Neural cell (in vitro differentiated cells): Measurements from ENCODE around the gene PRKCE. TPM values are rescaled to one million over a fixed set of nuclear protein-coding genes. Genes with fewer than 3 reads are reported as not detected.

Source experiments
- H2AFZ ChIP-seq: fragments of 200-600, 300-800 bp; sonication (generic), shearing (Covaris generic); 2 replicates; pipeline ENCODE4 v1.6.0; 2014; ENCODE audit warnings: low read depth, mild to moderate bottlenecking, antibody characterized with exemption, low read length, moderate library complexity
- H3F3A ChIP-seq: fragments of 200-600 bp; shearing (Covaris generic); 2 replicates; pipeline ENCODE4 v1.6.1; 2016; ENCODE audit warnings: mild to moderate bottlenecking, moderate library complexity, mixed read lengths, antibody characterized with exemption, low read length; ENCODE audit not compliant: insufficient read depth, poor library complexity, severe bottlenecking
- H3K27ac ChIP-seq: fragments of 200-600, 300-800 bp; sonication (generic), shearing (Covaris generic); 2 replicates; pipeline ENCODE4 v1.5.1; 2014; ENCODE audit warnings: mild to moderate bottlenecking, low read length, moderate library complexity
- H3K27me3 ChIP-seq: fragments of 300-800, 200-600 bp; sonication (generic), shearing (Covaris generic); 2 replicates; pipeline ENCODE4 v1.6.0; 2014; ENCODE audit warnings: mild to moderate bottlenecking, low read depth, low read length, moderate library complexity; ENCODE audit not compliant: insufficient read depth
- H3K36me3 ChIP-seq: fragments of 300-800, 200-600 bp; sonication (generic), shearing (Covaris generic); 2 replicates; pipeline ENCODE4 v1.5.1; 2014; ENCODE audit warnings: mild to moderate bottlenecking, antibody characterized with exemption, low read length, moderate library complexity; ENCODE audit not compliant: insufficient read depth
- H3K4me2 ChIP-seq: fragments of 300-800, 200-600 bp; sonication (generic), shearing (Covaris generic); 2 replicates; pipeline ENCODE4 v1.6.0; 2014; ENCODE audit warnings: mild to moderate bottlenecking, low read length
- H3K4me3 ChIP-seq: fragments of 300-800, 200-600 bp; sonication (generic), shearing (Covaris generic); 2 replicates; pipeline ENCODE4 v1.5.1; 2014; ENCODE audit warnings: mild to moderate bottlenecking, low read length, moderate library complexity
- H3K79me2 ChIP-seq: fragments of 200-600 bp; shearing (Covaris generic); replicated peaks from 2 replicates; pipeline ENCODE4 v1.6.0; 2014; ENCODE audit warnings: mild to moderate bottlenecking, low read length, moderate library complexity; ENCODE audit not compliant: insufficient read depth
- H3K9ac ChIP-seq: fragments of 300-800, 200-600 bp; sonication (generic), shearing (Covaris generic); 2 replicates; pipeline ENCODE4 v1.6.1; 2016; ENCODE audit warnings: mild to moderate bottlenecking, low read length, mixed read lengths
- H3K9me2 ChIP-seq: fragments of 200-600 bp; shearing (Covaris generic); 2 replicates; pipeline ENCODE4 v1.6.1; 2016; ENCODE audit warnings: mild to moderate bottlenecking, low read length, mixed read lengths; ENCODE audit not compliant: insufficient read depth
- H3K9me3 ChIP-seq: fragments of 200-600, 300-800 bp; sonication (generic), shearing (Covaris generic); 2 replicates; pipeline ENCODE4 v1.6.1; 2016; ENCODE audit warnings: mild to moderate bottlenecking, mixed run types, low read length, moderate library complexity, mixed read lengths
- H4K20me1 ChIP-seq: fragments of 200-600 bp; shearing (Covaris generic); 2 replicates; pipeline ENCODE4 v1.6.1; 2016; ENCODE audit warnings: mild to moderate bottlenecking, mixed run types; ENCODE audit not compliant: insufficient read depth
- EP300 ChIP-seq: fragments of 450-650 bp; conservative IDR thresholded peaks from 2 replicates; pipeline ENCODE4 v1.6.1; 2014; ENCODE audit warnings: antibody characterized with exemption, mild to moderate bottlenecking, moderate library complexity; ENCODE audit not compliant: poor library complexity, severe bottlenecking
- EZH2 ChIP-seq: fragments of 200-600, 300-800 bp; shearing (Covaris generic), sonication (generic); IDR thresholded peaks from 2 replicates; pipeline ENCODE4 v1.6.1; 2014; ENCODE audit warnings: antibody characterized with exemption, low read length, borderline replicate concordance, mild to moderate bottlenecking; ENCODE audit not compliant: insufficient read depth, poor library complexity, severe bottlenecking
- MXI1 ChIP-seq: fragments of 450-650 bp; conservative IDR thresholded peaks from 2 replicates; pipeline ENCODE4 v1.6.1; 2014; ENCODE audit warnings: antibody characterized with exemption, mild to moderate bottlenecking; ENCODE audit not compliant: poor library complexity, severe bottlenecking
- POLR2AphosphoS5 ChIP-seq: IDR thresholded peaks from 2 replicates; pipeline ENCODE4 v1.6.1; 2012
- RAD21 ChIP-seq: fragments of 450-650 bp; conservative IDR thresholded peaks from 2 replicates; pipeline ENCODE4 v1.6.1; 2014; ENCODE audit warnings: antibody characterized with exemption, mild to moderate bottlenecking, moderate library complexity
- SMC3 ChIP-seq: fragments of 450-650 bp; conservative IDR thresholded peaks from 2 replicates; pipeline ENCODE4 v1.6.1; 2014; ENCODE audit warnings: antibody characterized with exemption, mild to moderate bottlenecking, moderate library complexity; ENCODE audit not compliant: poor library complexity
- TAF1 ChIP-seq: IDR thresholded peaks from 2 replicates; pipeline ENCODE4 v1.6.1; 2012; ENCODE audit warnings: low read depth
- polyA plus RNA-seq: library from polyadenylated mRNA; depleted of rRNA; stranded (reverse); fragments of >200 nt; gene quantifications from 2 replicates; pipeline ENCODE4 v1.2.3, GENCODE V29; 2014
- TF ChIP-seq, protein P1 (sequence below): fragments of 450-650 bp; IDR thresholded peaks from 2 replicates; pipeline ENCODE4 v1.5.1; 2014; ENCODE audit warnings: antibody characterized with exemption, mild to moderate bottlenecking, moderate library complexity; ENCODE audit not compliant: poor library complexity, severe bottlenecking
- TF ChIP-seq, protein P2 (sequence below): IDR thresholded peaks from 2 replicates; pipeline ENCODE4 v1.6.1; 2012; ENCODE audit warnings: borderline replicate concordance

The PRKCE gene
- polyA plus RNA-seq, 1 donor from 2014 or later: 5.4 TPM

DNA sequence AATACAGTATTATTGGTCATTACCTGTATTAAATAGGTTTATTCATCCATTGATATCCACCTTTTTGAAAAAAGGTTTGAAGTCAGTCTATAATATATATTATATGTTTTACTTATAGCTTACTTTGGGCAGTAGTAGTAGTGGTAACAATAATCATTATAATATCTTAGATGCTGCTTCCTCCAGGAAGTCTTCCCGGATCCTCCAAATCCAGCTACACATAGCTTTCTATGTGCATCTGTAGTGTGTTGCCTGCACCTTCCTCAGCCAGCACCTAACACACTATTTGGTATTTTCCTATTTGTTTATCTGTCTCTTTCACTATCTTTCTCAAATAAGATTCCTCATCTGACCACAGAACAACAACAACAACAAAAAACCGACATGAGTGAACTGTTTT, 81.0 kb downstream of the PRKCE start:
- no peaks in the 10 kb centered on the region for H3F3A ChIP-seq
- H3K36me3 ChIP-seq: no peaks in the 10 kb centered on the region
- H2AFZ ChIP-seq: no peak overlapping the region
- H4K20me1 ChIP-seq: no peaks in the 10 kb centered on the region
- no peak overlapping the region for H3K4me2 ChIP-seq
- no peaks in the 10 kb centered on the region for H3K9me2 ChIP-seq
- H3K4me3 ChIP-seq: no peak overlapping the region
- H3K9me3 ChIP-seq: no peaks in the 10 kb centered on the region
- no peaks in the 10 kb centered on the region for H3K79me2 ChIP-seq
- TF ChIP-seq EP300 (no peak), POLR2AphosphoS5 (no peak), SMC3 (no peak), RAD21 (no peak), MXI1 (no peak), EZH2 (no peak), TAF1 (no peak)
- TF ChIP-seq, protein P1, sequence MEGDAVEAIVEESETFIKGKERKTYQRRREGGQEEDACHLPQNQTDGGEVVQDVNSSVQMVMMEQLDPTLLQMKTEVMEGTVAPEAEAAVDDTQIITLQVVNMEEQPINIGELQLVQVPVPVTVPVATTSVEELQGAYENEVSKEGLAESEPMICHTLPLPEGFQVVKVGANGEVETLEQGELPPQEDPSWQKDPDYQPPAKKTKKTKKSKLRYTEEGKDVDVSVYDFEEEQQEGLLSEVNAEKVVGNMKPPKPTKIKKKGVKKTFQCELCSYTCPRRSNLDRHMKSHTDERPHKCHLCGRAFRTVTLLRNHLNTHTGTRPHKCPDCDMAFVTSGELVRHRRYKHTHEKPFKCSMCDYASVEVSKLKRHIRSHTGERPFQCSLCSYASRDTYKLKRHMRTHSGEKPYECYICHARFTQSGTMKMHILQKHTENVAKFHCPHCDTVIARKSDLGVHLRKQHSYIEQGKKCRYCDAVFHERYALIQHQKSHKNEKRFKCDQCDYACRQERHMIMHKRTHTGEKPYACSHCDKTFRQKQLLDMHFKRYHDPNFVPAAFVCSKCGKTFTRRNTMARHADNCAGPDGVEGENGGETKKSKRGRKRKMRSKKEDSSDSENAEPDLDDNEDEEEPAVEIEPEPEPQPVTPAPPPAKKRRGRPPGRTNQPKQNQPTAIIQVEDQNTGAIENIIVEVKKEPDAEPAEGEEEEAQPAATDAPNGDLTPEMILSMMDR: no peak
- TF ChIP-seq, protein P2, sequence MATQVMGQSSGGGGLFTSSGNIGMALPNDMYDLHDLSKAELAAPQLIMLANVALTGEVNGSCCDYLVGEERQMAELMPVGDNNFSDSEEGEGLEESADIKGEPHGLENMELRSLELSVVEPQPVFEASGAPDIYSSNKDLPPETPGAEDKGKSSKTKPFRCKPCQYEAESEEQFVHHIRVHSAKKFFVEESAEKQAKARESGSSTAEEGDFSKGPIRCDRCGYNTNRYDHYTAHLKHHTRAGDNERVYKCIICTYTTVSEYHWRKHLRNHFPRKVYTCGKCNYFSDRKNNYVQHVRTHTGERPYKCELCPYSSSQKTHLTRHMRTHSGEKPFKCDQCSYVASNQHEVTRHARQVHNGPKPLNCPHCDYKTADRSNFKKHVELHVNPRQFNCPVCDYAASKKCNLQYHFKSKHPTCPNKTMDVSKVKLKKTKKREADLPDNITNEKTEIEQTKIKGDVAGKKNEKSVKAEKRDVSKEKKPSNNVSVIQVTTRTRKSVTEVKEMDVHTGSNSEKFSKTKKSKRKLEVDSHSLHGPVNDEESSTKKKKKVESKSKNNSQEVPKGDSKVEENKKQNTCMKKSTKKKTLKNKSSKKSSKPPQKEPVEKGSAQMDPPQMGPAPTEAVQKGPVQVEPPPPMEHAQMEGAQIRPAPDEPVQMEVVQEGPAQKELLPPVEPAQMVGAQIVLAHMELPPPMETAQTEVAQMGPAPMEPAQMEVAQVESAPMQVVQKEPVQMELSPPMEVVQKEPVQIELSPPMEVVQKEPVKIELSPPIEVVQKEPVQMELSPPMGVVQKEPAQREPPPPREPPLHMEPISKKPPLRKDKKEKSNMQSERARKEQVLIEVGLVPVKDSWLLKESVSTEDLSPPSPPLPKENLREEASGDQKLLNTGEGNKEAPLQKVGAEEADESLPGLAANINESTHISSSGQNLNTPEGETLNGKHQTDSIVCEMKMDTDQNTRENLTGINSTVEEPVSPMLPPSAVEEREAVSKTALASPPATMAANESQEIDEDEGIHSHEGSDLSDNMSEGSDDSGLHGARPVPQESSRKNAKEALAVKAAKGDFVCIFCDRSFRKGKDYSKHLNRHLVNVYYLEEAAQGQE: no peak
- no peak overlapping the region for H3K27ac ChIP-seq
- H3K9ac ChIP-seq: no peak overlapping the region
- no peaks in the 10 kb centered on the region for H3K27me3 ChIP-seq

DNA sequence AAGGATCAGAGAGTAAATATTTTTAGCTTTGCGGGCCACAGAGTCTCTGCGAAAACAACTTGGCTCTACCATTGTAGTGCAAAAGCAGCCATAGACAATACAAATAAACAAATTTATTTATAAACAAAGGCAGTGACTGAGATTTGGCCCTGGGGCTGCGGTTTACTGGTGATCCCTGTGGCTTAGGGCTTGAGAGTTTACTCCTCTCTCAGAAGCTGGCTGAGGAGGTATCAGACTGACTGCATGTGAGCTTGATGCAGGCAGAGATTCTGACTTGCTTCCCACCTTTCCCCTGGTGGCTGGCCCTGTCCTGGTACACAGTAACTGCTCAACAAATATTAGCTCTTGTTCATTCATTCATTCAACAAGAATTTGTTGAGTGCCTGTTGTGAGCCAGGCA, 81.5 kb downstream of the PRKCE start:
- Histone ChIP-seq H3K27me3 (no peaks in the 10 kb centered on the region), H3K27ac (no peak overlapping the region), H3K9me2 (no peaks in the 10 kb centered on the region), H3K79me2 (no peaks in the 10 kb centered on the region), H3K9ac (no peak overlapping the region), H2AFZ (no peak overlapping the region), H4K20me1 (no peaks in the 10 kb centered on the region), H3K36me3 (no peaks in the 10 kb centered on the region), H3F3A (no peaks in the 10 kb centered on the region), H3K4me2 (no peak overlapping the region), H3K4me3 (no peak overlapping the region), H3K9me3 (no peaks in the 10 kb centered on the region)
- TF ChIP-seq EP300: no peak
- TF ChIP-seq RAD21: no peak
- TF ChIP-seq SMC3: no peak
- TF ChIP-seq, protein P2: no peak
- no peak for TF ChIP-seq POLR2AphosphoS5
- no peak for TF ChIP-seq EZH2
- TF ChIP-seq, protein P1: no peak
- no peak for TF ChIP-seq MXI1
- TF ChIP-seq TAF1: no peak
